ENCODE results near the gene TPMT. TPM values are rescaled to one million over a fixed set of nuclear protein-coding genes. Genes with fewer than 3 reads are reported as not detected.

The TPMT gene
- total RNA-seq, 1 donor from 2014 or later: 13.6 TPM

DNA sequence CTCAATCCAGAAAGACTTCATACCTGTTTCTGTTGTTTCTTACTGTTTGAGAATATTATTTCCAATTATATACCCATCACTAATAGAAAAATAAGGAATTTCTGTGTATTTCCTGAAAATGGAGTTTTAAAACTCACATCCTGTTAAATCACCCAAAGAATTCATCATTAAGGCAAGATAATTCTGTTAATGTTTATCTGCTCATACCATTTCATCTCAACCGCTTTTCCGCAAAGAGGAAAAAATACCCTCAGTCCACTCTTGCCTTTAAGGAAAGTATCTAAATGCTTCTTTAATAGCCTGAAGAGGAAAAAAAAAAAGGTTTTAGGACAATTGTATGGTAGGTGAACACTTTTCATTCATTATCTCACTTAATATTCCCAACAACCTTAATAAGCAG, 7.3 kb downstream of the TPMT start:
- H3K4me3 ChIP-seq: no peak overlapping the region
- H3K27ac ChIP-seq: no peak overlapping the region
- H3K27me3 ChIP-seq: no peaks in the 10 kb centered on the region
- intact Hi-C loops (cut with DNase I): no loop called here
- H3K36me3 ChIP-seq: peaks cover 43% of the 10 kb centered on the region
- DNase-seq (no peak), ATAC-seq (no peak)
- TF ChIP-seq, protein P1, sequence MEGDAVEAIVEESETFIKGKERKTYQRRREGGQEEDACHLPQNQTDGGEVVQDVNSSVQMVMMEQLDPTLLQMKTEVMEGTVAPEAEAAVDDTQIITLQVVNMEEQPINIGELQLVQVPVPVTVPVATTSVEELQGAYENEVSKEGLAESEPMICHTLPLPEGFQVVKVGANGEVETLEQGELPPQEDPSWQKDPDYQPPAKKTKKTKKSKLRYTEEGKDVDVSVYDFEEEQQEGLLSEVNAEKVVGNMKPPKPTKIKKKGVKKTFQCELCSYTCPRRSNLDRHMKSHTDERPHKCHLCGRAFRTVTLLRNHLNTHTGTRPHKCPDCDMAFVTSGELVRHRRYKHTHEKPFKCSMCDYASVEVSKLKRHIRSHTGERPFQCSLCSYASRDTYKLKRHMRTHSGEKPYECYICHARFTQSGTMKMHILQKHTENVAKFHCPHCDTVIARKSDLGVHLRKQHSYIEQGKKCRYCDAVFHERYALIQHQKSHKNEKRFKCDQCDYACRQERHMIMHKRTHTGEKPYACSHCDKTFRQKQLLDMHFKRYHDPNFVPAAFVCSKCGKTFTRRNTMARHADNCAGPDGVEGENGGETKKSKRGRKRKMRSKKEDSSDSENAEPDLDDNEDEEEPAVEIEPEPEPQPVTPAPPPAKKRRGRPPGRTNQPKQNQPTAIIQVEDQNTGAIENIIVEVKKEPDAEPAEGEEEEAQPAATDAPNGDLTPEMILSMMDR (IDR thresholded peaks at IDR 0.05): no peak
- no peaks in the 10 kb centered on the region for H3K9me3 ChIP-seq
- H3K4me1 ChIP-seq: no peaks in the 10 kb centered on the region

GRCh38 chr6:18147160-18147559, 7.7 kb downstream of the TPMT start:
- Histone ChIP-seq H3K36me3 (peaks cover 48% of the 10 kb centered on the region), H3K27ac (no peak overlapping the region), H3K27me3 (no peaks in the 10 kb centered on the region), H3K4me3 (no peak overlapping the region), H3K4me1 (no peaks in the 10 kb centered on the region), H3K9me3 (no peaks in the 10 kb centered on the region)
- TF ChIP-seq, protein P1 (IDR thresholded peaks at IDR 0.05): no peak
- DNase-seq (no peak), ATAC-seq (no peak)
- intact Hi-C loops (cut with DNase I): no loop called here

GRCh38 chr6:18142591-18142861, 12.4 kb downstream of the TPMT start:
- DNase-seq (no peak), ATAC-seq (no peak)
- Histone ChIP-seq H3K27ac (no peak overlapping the region), H3K4me1 (no peaks in the 10 kb centered on the region), H3K36me3 (peaks cover 88% of the 10 kb centered on the region), H3K4me3 (no peak overlapping the region), H3K9me3 (no peaks in the 10 kb centered on the region), H3K27me3 (no peaks in the 10 kb centered on the region)
- intact Hi-C loops (cut with DNase I): no loop called here
- TF ChIP-seq, protein P1 (IDR thresholded peaks at IDR 0.05): no peak

DNA sequence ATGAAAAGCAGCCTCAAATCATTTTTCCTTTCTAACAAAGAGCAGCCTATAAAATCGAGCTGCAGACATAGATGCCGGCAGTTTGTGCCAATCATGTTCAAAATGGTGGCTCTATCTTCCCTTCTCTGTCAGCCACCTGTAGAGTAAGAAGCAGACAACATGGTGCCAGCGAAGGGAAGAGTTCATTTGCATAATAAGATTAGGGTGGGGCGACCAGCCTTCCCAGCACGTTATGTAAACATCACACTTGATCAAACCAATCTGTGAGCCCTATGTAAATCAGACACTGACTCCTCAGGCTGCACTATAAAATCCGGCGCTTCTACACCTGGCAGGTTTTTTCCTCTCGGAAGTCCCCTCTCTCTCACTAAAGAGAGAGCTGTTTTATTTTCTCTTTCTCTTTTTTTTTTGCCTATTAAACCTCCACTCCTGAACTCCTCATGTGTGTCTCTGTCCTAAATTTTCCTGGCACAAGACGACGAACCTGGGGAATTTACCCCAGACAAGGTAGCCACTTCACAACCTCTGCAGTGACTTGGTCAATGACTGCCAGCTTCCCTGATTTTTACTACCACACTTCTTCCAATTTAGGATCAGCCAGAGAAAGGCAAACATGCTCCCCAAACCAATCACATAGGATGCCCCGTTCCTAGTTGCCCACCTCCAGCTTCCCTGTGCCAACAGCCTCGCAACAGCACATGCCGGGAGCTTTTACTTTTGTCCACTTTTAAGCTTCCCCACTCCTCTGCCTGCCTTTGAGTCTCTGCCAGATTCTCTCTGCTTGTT, 12.9 kb downstream of the TPMT start:
- Histone ChIP-seq H3K36me3 (peaks cover 88% of the 10 kb centered on the region), H3K27me3 (no peaks in the 10 kb centered on the region), H3K9me3 (no peaks in the 10 kb centered on the region), H3K4me1 (no peaks in the 10 kb centered on the region), H3K4me3 (no peak overlapping the region), H3K27ac (no peak overlapping the region)
- ATAC-seq: no peak
- intact Hi-C loops (cut with DNase I): no loop called here
- TF ChIP-seq, protein P1 (IDR thresholded peaks at IDR 0.05): no peak
- no peak for DNase-seq

GRCh38 chr6:18139935-18140621, 14.8 kb downstream of the TPMT start:
- Histone ChIP-seq H3K4me1 (no peaks in the 10 kb centered on the region), H3K36me3 (peaks cover 87% of the 10 kb centered on the region), H3K27me3 (no peaks in the 10 kb centered on the region), H3K9me3 (no peaks in the 10 kb centered on the region), H3K27ac (no peak overlapping the region), H3K4me3 (no peak overlapping the region)
- intact Hi-C loops (cut with DNase I): no loop called here
- ATAC-seq: no peak
- DNase-seq: no peak
- TF ChIP-seq, protein P1 (IDR thresholded peaks at IDR 0.05): no peak

All from upper lobe of right lung (tissue), 1 donor.